IPS-15b (cell line): ENCODE data around the gene HYAL3.
"Not testable (repeated sequence)": the region's sequence is repeated elsewhere in the genome, so short reads cannot be mapped to it uniquely, and the experiment has no call there.

ENCODE experiments used
- H3K27me3 ChIP-seq: one replicate; pipeline ENCODE4 v1.6.1; 2013; ENCODE audit warnings: low read length; ENCODE audit not compliant: control insufficient read depth, insufficient read depth
- H3K36me3 ChIP-seq: one replicate; pipeline ENCODE4 v1.6.1; 2013; ENCODE audit warnings: low read length; ENCODE audit not compliant: control insufficient read depth, insufficient read depth
- H3K4me1 ChIP-seq: one replicate; pipeline ENCODE4 v1.6.1; 2013; ENCODE audit warnings: mild to moderate bottlenecking, low read length; ENCODE audit not compliant: control insufficient read depth, insufficient read depth
- H3K4me3 ChIP-seq: one replicate; pipeline ENCODE4 v1.5.1; 2013; ENCODE audit warnings: low read depth, low read length
- H3K9ac ChIP-seq: one replicate; pipeline ENCODE4 v1.6.1; 2013; ENCODE audit warnings: low read depth, mild to moderate bottlenecking, low read length
- H3K9me3 ChIP-seq: one replicate; pipeline ENCODE4 v1.6.1; 2013; ENCODE audit warnings: mild to moderate bottlenecking, low read length; ENCODE audit not compliant: control insufficient read depth, insufficient read depth

HYAL3 gene

GRCh38 chr3:50293079-50293801, 6.0 kb downstream of the HYAL3 start:
- no peak overlapping the region for H3K4me3 ChIP-seq
- H3K9me3 ChIP-seq: no peaks in the 10 kb centered on the region
- peaks cover 27% of the 10 kb centered on the region for H3K36me3 ChIP-seq
- H3K9ac ChIP-seq: peak overlapping the region; percentile 71
- H3K4me1 ChIP-seq: no peaks in the 10 kb centered on the region
- no peaks in the 10 kb centered on the region for H3K27me3 ChIP-seq

GRCh38 chr3:50292159-50293078, 6.8 kb downstream of the HYAL3 start, which contains the start of gene IFRD2:
IFRD2 (minus strand) TSS chr3:50292429; CDS start chr3:50292274, 155 bp downstream.
- Histone ChIP-seq H3K9ac (peak within 1 kb of the TSS; percentile 71), H3K36me3 (peaks cover 34% of the 10 kb centered on the region), H3K4me3 (peak within 1 kb of the TSS; percentile 93), H3K4me1 (no peaks in the 10 kb centered on the region), H3K27me3 (no peaks in the 10 kb centered on the region), H3K9me3 (no peaks in the 10 kb centered on the region)

- no peaks in the 10 kb centered on the region for H3K4me1 ChIP-seq
- H3K27me3 ChIP-seq: no peaks in the 10 kb centered on the region
- no peak overlapping the region for H3K9ac ChIP-seq
- no peak overlapping the region for H3K4me3 ChIP-seq
- H3K36me3 ChIP-seq: peaks cover 37% of the 10 kb centered on the region
- no peaks in the 10 kb centered on the region for H3K9me3 ChIP-seq
Measured at GRCh38 chr3:50290161-50290641, 9.0 kb downstream of the HYAL3 start.

GRCh38 chr3:50289130-50289529, 10.1 kb downstream of the HYAL3 start:
- no peaks in the 10 kb centered on the region for H3K4me1 ChIP-seq
- no peaks in the 10 kb centered on the region for H3K9me3 ChIP-seq
- H3K27me3 ChIP-seq: no peaks in the 10 kb centered on the region
- H3K36me3 ChIP-seq: peaks cover 37% of the 10 kb centered on the region
- H3K4me3 ChIP-seq: no peak overlapping the region
- no peak overlapping the region for H3K9ac ChIP-seq

GRCh38 chr3:50288387-50289007, 10.7 kb downstream of the HYAL3 start:
- no peak overlapping the region for H3K9ac ChIP-seq

GRCh38 chr3:50287262-50287661, 11.9 kb downstream of the HYAL3 start:
- Histone ChIP-seq H3K4me1 (no peaks in the 10 kb centered on the region), H3K4me3 (no peak overlapping the region), H3K9me3 (no peaks in the 10 kb centered on the region), H3K9ac (no peak overlapping the region), H3K36me3 (peaks cover 37% of the 10 kb centered on the region), H3K27me3 (no peaks in the 10 kb centered on the region)

More at GRCh38 chr3:50288387-50289007, 10.7 kb downstream of the HYAL3 start:
- Histone ChIP-seq H3K4me3 (no peak overlapping the region), H3K9me3 (no peaks in the 10 kb centered on the region), H3K36me3 (peaks cover 37% of the 10 kb centered on the region), H3K27me3 (no peaks in the 10 kb centered on the region), H3K4me1 (no peaks in the 10 kb centered on the region)

GRCh38 chr3:50286322-50287227, 12.6 kb downstream of the HYAL3 start:
- peaks cover 37% of the 10 kb centered on the region for H3K36me3 ChIP-seq
- no peaks in the 10 kb centered on the region for H3K27me3 ChIP-seq
- H3K9ac ChIP-seq: no peak overlapping the region
- no peaks in the 10 kb centered on the region for H3K9me3 ChIP-seq
- H3K4me3 ChIP-seq: no peak overlapping the region
- no peaks in the 10 kb centered on the region for H3K4me1 ChIP-seq

GRCh38 chr3:50284121-50284520, 15.1 kb downstream of the HYAL3 start:
- H3K9ac ChIP-seq, H3K4me1 ChIP-seq, H3K4me3 ChIP-seq, H3K27me3 ChIP-seq, H3K9me3 ChIP-seq: not testable (repeated sequence)
- peaks cover 21% of the 10 kb centered on the region for H3K36me3 ChIP-seq

- H3K27me3 ChIP-seq: peaks cover 31% of the 10 kb centered on the region
- no peaks in the 10 kb centered on the region for H3K36me3 ChIP-seq
- no peaks in the 10 kb centered on the region for H3K4me1 ChIP-seq
- no peak overlapping the region for H3K4me3 ChIP-seq
- H3K9ac ChIP-seq: no peak overlapping the region
- H3K9me3 ChIP-seq: no peaks in the 10 kb centered on the region
Measured at GRCh38 chr3:50279255-50280016, 19.8 kb downstream of the HYAL3 start.

GRCh38 chr3:50278880-50279224, 20.4 kb downstream of the HYAL3 start, which contains the start of gene LSMEM2:
LSMEM2 (plus strand) TSS chr3:50279087; CDS start chr3:50279114, 27 bp downstream.
- Histone ChIP-seq H3K36me3 (no peaks in the 10 kb centered on the region), H3K4me3 (no peak within 1 kb of the TSS), H3K9ac (no peak within 1 kb of the TSS), H3K27me3 (peaks cover 37% of the 10 kb centered on the region), H3K9me3 (no peaks in the 10 kb centered on the region), H3K4me1 (peaks cover 3% of the 10 kb centered on the region)
